NCI-H2029 treated with DMSO at 0.1 percent for 48 hours (cell line): Measurements from ENCODE around the gene PPIH.
"Not testable (repeated sequence)": the region's sequence is repeated elsewhere in the genome, so short reads cannot be mapped to it uniquely, and the experiment has no call there.

Source experiments
- DNase-seq: peaks from one replicate; lab custom pipeline; 2025; lab: John Stamatoyannopoulos, UW

Gene PPIH

GRCh38 chr1:42657981-42658876 lies at the start of gene PPIH:
PPIH (plus strand) TSS chr1:42658423; CDS start chr1:42658447, 24 bp downstream.
- peak; percentile 91 for DNase-seq

- DNase-seq: no peak
These were observed 44.5 kb upstream of the PPIH start for GRCh38 chr1:42613803-42614131.

GRCh38 chr1:42618866-42619265 lies 39.4 kb upstream of the PPIH start:
- no peak for DNase-seq

- DNase-seq: no peak
These were observed 37.9 kb upstream of the PPIH start for GRCh38 chr1:42620307-42620706.

GRCh38 chr1:42621180-42621579 lies 37.0 kb upstream of the PPIH start:
- DNase-seq: not testable (repeated sequence)

- DNase-seq: not testable (repeated sequence)
These were observed 31.0 kb upstream of the PPIH start for GRCh38 chr1:42627205-42627604.

GRCh38 chr1:42639116-42639515 lies 19.1 kb upstream of the PPIH start:
- DNase-seq: no peak

- DNase-seq: no peak
These were observed 12.2 kb upstream of the PPIH start for GRCh38 chr1:42646056-42646455.

- DNase-seq: no peak
These were observed 1.0 kb upstream of the PPIH start for GRCh38 chr1:42657201-42657600.

GRCh38 chr1:42658877-42659337 lies 684 bp downstream of the PPIH start:
- no peak for DNase-seq

- no peak for DNase-seq
These were observed 2.8 kb downstream of the PPIH start for GRCh38 chr1:42660907-42661500.

- DNase-seq: no peak
These were observed 11.7 kb downstream of the PPIH start for GRCh38 chr1:42669936-42670335.

- DNase-seq: no peak
These were observed 12.2 kb downstream of the PPIH start for GRCh38 chr1:42670425-42670824.

GRCh38 chr1:42674214-42674613 lies 16.0 kb downstream of the PPIH start:
- DNase-seq: peak; percentile 38

- DNase-seq: no peak
These were observed 16.5 kb downstream of the PPIH start for GRCh38 chr1:42674682-42675081.

- DNase-seq: no peak
These were observed 17.2 kb downstream of the PPIH start for GRCh38 chr1:42675467-42675866.

- no peak for DNase-seq
These were observed 18.4 kb downstream of the PPIH start for GRCh38 chr1:42676534-42677087.

GRCh38 chr1:42679364-42679983 lies 21.3 kb downstream of the PPIH start:
- no peak for DNase-seq

GRCh38 chr1:42680055-42680454 lies 21.8 kb downstream of the PPIH start:
- peak; percentile 54 for DNase-seq

- DNase-seq: peak; percentile 66
These were observed 22.9 kb downstream of the PPIH start for GRCh38 chr1:42680921-42681683.

GRCh38 chr1:42681741-42682483 lies 23.7 kb downstream of the PPIH start, which contains the start of gene YBX1:
YBX1 (plus strand) TSS chr1:42682418; CDS start chr1:42682566, 148 bp downstream.
- DNase-seq: peak; percentile 100
